ENCODE results near the gene BCL2L14.
"Not testable (repeated sequence)": the region's sequence is repeated elsewhere in the genome, so short reads cannot be mapped to it uniquely, and the experiment has no call there.

The BCL2L14 gene

DNA sequence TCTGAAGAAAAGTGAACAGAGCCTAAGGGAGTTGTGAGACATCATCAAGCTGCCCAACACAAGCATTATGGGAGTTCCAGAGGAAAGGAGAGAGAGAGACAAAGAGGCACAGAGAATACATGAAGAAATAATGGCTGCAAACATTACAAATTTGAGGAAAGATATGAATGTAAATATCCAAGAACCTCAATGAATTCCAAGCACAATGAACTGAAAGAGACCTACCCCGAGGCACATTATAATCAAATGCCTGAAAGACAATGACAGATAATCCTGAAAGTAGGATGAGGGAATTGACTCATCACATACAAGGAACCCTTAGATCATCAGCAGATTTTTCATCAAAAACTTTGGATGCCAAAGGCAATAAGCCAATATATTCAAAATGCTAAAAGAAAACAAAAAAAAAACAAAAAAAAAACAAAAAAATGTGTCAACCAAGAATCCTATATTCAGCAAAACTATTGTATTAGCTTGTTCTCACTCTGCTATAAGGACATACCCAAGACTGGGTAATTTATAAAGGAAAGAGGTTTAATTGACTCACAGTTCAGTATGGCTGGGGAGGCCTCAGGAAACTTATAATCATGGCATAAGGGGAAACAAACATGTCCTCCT is 37.8 kb downstream of the BCL2L14 start:
- DNase-seq (ENCODE audit: low spot score), result no peak

DNA sequence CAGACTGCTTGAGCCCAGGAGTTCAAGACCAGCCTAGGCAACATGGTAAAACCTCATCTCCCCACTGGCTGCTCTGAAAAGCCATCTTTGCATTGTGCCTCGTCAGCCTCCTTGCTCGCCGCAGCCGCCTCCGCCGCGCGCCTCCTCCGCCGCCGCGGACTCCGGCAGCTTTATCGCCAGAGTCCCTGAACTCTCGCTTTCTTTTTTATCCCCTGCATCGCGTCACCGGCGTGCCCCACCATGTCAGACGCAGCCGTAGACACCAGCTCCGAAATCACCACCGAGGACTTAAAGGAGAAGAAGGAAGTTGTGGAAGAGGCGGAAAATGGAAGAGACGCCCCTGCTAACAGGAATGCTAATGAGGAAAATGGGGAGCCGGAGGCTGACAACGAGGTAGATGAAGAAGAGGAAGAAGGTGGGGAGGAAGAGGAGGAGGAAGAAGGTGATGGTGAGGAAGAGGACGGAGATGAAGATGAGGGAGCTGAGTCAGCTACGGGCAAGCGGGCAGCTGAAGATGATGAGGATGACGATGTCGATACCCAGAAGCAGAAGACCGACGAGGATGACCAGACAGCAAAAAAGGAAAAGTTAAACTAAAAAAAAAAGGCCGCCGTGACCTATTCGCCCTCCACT is 40.3 kb downstream of the BCL2L14 start:
- DNase-seq (ENCODE audit: low spot score), result not testable (repeated sequence)

DNA sequence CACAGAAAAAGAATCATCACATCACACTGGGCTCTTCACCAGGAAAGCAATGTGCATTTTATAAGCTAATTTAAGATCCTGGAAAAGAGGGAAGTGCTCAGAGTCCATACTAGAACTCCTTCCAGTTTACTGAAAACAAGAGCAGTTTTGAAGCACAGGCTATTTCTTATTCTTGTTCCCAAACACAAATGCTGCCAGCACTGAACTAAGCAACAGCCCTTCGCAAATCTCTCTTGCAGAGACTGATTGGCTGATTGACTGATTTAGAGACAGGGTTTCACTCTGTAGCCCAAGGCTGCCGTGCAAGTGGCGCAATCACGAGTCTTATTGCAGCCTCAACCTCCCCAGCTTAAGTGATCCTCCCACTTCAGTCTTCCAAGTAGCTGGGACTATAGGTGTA is 44.8 kb downstream of the BCL2L14 start:
- no peak for DNase-seq (ENCODE audit: low spot score)

DNA sequence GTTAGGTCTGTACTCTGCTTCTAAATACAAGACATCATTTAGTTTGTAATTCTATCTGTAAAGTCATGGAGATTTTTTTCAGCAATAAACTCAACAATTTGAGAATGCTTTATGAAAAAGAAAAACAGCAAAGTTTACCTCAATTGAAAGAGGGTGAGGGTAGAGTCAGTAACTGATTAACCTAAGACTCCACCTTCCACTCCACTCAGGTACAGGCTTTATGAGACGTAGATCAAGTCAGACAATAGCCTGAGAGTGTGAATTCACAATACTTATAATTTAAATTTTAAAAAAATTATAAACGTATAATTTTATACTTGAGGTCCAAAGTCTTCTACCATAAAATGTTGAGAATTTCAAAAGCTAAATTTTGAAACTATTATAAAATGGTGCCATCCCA is 45.9 kb downstream of the BCL2L14 start:
- no peak for DNase-seq (ENCODE audit: low spot score)

DNA sequence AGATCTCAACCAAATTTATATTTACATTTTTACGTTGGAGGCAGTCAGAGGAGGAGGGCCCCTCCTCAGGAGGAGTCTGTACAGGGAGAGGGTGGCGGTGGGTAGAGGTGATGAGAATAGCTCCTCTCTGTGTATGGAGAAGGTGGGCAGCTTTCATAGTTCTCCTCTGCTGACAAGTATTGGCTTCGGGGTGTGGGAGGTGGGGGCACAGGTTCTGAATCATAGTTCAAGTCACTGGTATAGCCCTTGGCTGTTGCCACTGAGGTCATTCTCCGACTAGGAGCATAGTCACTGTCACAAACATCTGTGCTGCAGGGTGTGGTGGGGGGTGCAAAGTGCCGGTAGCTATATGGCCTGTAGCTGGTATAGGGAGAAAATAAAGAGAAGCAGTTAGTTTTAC is 50.3 kb downstream of the BCL2L14 start:
- DNase-seq (ENCODE audit: low spot score), result no peak

DNA sequence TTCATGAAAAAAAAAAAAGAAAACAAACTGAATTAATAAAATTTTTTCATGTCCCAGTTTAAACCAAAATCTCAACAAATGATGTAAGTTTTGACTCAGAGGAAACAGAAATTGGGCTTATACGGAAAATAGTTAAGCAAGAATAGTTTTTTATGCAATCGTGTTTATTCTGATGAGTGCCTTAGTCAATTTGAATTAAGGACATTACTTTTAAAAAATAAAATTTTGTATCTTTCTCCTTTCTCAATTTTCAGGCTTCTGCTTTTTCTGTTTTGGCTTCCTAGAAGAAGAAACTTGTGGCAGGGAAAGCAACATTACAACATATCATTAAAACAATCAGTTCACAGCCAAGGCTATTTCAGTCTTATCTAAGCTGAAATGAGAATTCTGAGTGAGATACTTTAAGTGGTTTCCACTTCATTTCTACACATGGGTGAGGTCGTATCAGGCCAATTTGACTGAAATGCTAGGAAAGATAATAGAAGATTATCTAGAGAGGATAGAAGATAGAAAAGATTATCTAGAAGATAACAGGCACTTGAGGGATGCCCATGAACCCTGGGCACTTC is 52.4 kb downstream of the BCL2L14 start:
- DNase-seq (ENCODE audit: low spot score), result no peak

DNA sequence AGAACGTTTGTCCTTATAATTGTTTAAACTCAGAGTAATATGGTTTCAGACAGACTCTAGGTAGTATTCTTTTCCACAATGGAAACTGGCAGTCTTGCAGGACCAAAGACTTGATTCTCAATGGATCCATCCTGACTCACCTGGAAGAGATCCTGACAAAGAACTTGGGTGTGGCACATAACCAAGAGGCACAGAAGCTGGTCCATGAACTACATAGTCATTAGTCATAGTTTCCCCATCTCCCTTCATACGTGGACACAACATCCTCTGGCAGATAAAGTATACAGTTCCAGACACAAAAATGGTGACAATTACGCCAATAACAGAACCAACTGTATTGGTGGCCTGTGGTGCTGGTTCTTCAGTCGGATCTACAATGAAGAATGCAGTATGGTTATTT is 55.8 kb downstream of the BCL2L14 start:
- peak; percentile 43 for DNase-seq (ENCODE audit: low spot score)

DNA sequence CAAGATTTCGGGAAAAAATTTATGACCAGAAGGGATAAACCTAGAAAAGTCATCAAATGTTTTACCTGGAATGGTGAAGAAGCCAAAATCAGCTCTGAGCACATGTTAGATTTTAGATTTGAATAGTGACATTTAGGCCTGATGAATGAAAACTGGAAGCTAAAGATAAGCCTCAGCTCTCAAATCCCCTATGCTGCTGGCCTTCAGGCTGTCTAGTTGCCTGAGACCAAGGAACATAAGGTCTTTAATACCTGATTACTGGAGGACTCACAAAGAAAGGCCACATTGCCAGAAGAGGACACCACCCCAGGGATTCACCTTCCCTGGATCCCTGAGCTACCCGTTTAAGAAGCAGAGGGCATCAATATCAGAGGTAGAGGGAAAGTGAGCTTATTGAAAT is 56.6 kb downstream of the BCL2L14 start:
- DNase-seq (ENCODE audit: low spot score), result no peak

DNA sequence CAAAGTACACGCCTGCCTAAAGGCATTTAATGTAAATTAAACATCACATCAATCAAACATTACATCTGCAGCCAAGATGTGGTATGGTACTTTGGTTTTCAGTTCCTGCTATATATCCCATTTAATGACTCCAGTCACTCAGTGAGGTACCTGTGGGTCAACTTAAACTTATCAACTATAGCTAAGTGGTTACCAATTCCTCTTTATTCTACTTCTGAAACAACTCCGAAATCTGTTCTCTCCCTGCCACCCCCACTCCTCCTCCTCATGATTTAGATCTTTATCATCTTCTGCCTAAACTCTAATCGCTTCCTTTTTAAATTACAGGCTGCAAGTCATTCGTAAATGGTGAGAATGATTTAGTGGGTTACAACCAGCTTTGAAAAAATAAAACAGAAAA is 57.9 kb downstream of the BCL2L14 start:
- DNase-seq (ENCODE audit: low spot score), result no peak

DNA sequence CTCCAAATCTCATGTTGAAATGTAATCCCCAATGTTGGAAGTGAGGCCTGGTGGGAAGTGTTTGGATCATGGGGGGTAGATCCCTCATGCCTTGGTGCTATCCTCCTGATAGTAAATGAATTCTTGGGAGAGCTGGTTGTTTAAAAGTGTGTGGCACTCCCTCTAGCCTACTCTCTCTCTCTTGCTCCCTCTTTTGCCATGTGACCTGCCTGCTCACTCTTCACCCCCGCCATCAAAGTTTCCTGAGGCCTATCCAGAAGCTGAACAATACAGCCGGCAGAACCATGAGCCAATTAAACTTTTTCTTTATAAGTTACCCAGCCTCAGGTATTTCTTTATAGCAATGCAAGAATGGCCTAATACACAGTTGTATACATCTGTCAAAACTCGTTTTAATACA is 62.5 kb downstream of the BCL2L14 start:
- DNase-seq (ENCODE audit: low spot score), result no peak

DNA sequence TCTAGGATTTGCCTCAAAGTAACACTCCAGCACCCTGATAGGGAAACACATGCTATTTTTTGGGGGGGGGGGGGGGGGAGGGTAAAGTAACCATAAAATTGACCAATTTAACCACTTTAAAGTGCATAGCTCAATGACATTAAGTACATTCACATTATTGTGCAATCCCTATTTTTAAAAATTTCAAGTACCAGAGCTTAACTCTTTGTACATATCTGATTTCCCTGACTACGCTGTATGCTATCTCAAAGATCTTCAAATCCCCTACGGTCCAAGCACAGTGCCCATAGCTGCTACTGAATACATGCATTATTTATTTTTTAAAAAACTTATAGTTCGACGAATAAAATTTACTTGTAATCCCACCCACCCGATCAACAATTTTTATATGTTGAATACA is 63.0 kb downstream of the BCL2L14 start:
- no peak for DNase-seq (ENCODE audit: low spot score)

DNA sequence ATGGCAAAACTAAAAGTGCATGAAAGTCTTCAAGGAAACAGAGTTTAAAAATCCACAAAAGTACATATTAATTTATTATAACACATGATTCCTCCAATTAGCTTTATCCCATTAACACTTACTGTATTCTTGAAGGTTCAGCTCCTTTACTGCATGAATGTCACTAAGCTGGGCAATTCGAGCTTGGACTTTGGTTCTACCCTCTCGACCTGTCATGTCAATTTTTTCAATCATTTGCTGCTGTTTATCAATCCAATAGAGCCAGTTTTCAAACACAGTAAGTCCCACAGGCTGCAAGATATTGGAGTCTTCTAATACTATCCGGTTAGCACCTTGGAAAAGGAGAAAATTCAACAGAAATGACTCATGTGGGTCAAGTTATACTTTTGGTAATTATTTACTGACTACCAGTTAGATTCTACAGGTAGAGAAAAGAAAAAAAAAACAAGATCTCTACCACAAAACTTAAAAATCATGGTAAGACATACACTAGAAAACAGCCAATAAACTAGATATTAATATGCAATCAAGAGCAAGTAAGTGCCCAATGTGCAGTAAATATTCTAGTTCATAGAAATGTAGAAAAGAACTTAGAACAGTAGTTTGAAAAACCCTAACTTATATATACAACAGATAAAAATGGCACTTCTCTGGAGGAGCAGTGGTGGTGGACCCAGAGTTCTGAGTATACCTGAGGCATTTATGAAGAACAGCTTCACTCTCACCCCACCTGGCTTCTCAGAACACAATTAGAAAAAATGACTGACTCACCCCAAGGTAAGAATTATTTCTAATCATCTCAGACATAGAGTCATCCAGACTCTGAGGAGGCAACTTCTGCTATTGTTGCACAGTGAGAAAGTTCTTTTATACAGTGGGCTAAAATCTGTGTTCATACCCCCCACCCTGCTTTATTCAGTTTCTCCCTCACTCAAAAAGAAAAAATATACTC is 67.7 kb downstream of the BCL2L14 start:
- peak; percentile 62 for DNase-seq (ENCODE audit: low spot score)

DNA sequence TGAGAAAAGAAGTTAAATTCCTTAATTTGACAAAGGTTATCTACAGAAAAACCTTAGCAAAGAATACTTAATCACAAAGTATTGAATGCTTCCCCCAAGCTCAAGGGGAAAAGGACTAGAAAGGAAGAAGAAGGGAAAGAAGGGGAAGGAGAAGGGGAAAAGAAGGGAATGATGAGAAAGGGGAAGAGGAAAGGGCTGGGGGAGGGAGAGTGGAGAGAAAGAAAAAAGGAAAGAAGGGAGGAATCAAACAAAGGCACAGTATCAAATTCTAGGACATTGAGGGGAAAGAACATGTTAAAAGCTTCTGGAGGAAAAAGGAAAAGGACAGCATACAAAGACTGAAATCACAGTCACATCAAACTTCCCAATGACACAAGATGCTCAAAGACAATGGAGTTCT is 70.3 kb downstream of the BCL2L14 start:
- DNase-seq (ENCODE audit: low spot score), result no peak

DNA sequence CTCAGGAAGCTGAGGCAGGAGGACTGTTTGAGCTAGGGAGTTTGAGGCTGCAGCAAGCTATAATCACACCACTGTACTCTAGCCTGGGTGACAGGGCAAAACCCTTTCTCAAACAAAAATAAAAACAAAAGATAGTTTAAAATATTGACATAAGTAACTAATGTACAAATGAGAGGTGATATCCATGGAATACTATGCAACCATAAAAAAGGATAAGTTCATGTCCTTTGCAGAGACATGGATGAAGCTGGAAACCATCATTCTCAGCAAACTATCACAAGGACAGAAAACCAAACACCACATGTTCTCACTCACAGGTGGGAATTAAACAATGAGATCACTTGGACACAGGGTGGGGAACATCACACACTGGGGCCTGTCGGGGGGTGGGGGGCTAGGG is 73.8 kb downstream of the BCL2L14 start:
- DNase-seq (ENCODE audit: low spot score), result not testable (repeated sequence)

DNA sequence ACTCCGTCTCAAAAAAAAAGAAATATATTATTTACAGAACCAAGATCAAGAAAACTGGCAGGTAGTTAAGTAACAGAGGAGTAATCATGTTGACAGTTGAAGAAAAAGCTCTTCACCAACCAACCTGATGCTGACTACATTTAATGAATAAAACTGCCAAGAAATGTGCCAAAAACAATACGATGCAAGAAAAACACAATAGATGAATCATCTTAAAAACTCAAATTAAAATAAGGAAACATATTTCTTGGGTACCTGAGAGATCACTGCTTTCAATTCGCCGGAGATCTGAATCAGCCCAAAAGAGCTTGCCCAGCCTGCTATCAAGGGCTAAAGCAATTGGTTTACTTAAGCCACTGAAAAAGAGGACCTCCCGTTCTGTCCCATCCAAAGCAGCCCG is 76.4 kb downstream of the BCL2L14 start:
- DNase-seq (ENCODE audit: low spot score), result no peak

All from kidney tubule cell (primary cell).